Transverse colon (tissue), 4 donors: ENCODE measurements around the gene NPLOC4.

Experiments used
- EP300 ChIP-seq: sonication (generic); formaldehyde crosslinking; IDR thresholded peaks from one replicate; pipeline ENCODE4 v1.6.1; 2017; ENCODE audit warnings: antibody characterized with exemption, low read depth
- POLR2A ChIP-seq: fragments of 450-650 bp; IDR thresholded peaks from one replicate; pipeline ENCODE4 v1.6.1; 2016; ENCODE audit warnings: antibody characterized with exemption, mild to moderate bottlenecking, moderate library complexity
- POLR2AphosphoS5 ChIP-seq, 3 donors: sonication (generic); formaldehyde crosslinking; IDR thresholded peaks; one replicate each; pipeline ENCODE4 v1.6.1; 2016; ENCODE audit warnings: antibody characterized with exemption in 3 of 3
- TF ChIP-seq, protein P1 (sequence below), 5 experiments: fragments of 200-600 bp in 3 of 5; fragments of 450-650 bp in 2 of 5; sonication (generic) in 3 of 5; IDR thresholded peaks; 1 replicate in 2 of 5; 2 replicates in 3 of 5; pipeline ENCODE4 v1.5.1; 2016 to 2017; ENCODE audit warnings: antibody characterized with exemption in 5 of 5, inconsistent platforms in 3 of 5, mild to moderate bottlenecking in 2 of 5, moderate library complexity in 1 of 5

DNA sequence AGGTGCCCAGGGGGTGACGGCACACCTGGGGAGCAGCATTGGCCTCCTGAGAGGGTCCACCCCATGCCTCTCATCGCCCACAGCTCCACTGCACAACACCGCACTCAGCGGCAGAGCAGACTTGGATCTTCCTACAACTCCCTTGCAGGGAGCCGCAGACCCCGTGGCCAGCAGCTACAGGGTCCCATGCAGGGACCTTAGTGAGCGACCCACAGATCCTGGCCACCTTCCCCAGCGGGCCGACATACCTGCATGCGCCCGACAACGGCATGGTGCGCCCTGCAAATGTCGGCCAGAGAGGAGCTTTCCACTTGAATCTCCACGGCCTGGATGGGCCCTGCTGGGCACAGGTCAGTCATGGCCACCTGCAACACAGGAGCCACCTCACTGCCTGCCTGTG lies 93.2 kb downstream of the NPLOC4 start:
- TF ChIP-seq, protein P1, sequence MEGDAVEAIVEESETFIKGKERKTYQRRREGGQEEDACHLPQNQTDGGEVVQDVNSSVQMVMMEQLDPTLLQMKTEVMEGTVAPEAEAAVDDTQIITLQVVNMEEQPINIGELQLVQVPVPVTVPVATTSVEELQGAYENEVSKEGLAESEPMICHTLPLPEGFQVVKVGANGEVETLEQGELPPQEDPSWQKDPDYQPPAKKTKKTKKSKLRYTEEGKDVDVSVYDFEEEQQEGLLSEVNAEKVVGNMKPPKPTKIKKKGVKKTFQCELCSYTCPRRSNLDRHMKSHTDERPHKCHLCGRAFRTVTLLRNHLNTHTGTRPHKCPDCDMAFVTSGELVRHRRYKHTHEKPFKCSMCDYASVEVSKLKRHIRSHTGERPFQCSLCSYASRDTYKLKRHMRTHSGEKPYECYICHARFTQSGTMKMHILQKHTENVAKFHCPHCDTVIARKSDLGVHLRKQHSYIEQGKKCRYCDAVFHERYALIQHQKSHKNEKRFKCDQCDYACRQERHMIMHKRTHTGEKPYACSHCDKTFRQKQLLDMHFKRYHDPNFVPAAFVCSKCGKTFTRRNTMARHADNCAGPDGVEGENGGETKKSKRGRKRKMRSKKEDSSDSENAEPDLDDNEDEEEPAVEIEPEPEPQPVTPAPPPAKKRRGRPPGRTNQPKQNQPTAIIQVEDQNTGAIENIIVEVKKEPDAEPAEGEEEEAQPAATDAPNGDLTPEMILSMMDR (IDR thresholded peaks at IDR 0.05) = no peak
- no peak for TF ChIP-seq EP300
- no peak for TF ChIP-seq POLR2AphosphoS5 (IDR thresholded peaks at IDR 0.05)
- TF ChIP-seq POLR2A = no peak
